Lung (tissue), 12 donors: ENCODE results near the gene TNFAIP3. TPM values are rescaled to one million over a fixed set of nuclear protein-coding genes. Genes with fewer than 3 reads are reported as not detected.

Experiments
- ATAC-seq: fragments of 200-7000 bp; cut with Tn5 transposase; one replicate; pipeline ENCODE4 v1.9.1; 2020; ENCODE audit warnings: moderate number of reproducible peaks; ENCODE audit not compliant: insufficient read depth, low FRiP score
- DNase-seq, 3 donors: peaks; one replicate each; pipeline ENCODE4 v3.0.0-alpha.2; 2013 to 2017
- H3K27ac ChIP-seq, 2 donors: one replicate each; pipeline ENCODE4 v1.5.1; 2013; ENCODE audit warnings: mild to moderate bottlenecking in 2 of 2, moderate library complexity in 2 of 2, control low read depth in 1 of 2, inconsistent platforms in 1 of 2, low read depth in 1 of 2, low read length in 1 of 2
- H3K27me3 ChIP-seq, 3 donors: one replicate each; pipeline ENCODE4 v1.5.1; 2013; ENCODE audit warnings: low read length in 2 of 3; ENCODE audit not compliant: control insufficient read depth in 3 of 3, insufficient read depth in 3 of 3
- H3K36me3 ChIP-seq, 4 donors: one replicate each; pipeline ENCODE4 v1.5.1; 2013; ENCODE audit warnings: low read length in 4 of 4, mild to moderate bottlenecking in 1 of 4, moderate library complexity in 1 of 4; ENCODE audit not compliant: control insufficient read depth in 4 of 4, insufficient read depth in 4 of 4
- H3K4me1 ChIP-seq, 5 donors: one replicate each; pipeline ENCODE4 v1.5.1; 2013; ENCODE audit warnings: low read length in 5 of 5, mild to moderate bottlenecking in 2 of 5, moderate library complexity in 1 of 5; ENCODE audit not compliant: control insufficient read depth in 5 of 5, insufficient read depth in 5 of 5
- H3K4me3 ChIP-seq: one replicate; pipeline ENCODE4 v1.5.1; 2013; ENCODE audit warnings: mild to moderate bottlenecking, control low read depth, moderate library complexity
- H3K9ac ChIP-seq, 2 donors: one replicate each; pipeline ENCODE4 v1.5.1; 2013; ENCODE audit warnings: low read length in 2 of 2, control low read depth in 1 of 2; ENCODE audit not compliant: insufficient read depth in 1 of 2
- H3K9me3 ChIP-seq, 4 donors: one replicate each; pipeline ENCODE4 v1.5.1; 2013; ENCODE audit warnings: low read length in 3 of 4, mild to moderate bottlenecking in 1 of 4, moderate library complexity in 1 of 4; ENCODE audit not compliant: control insufficient read depth in 4 of 4, insufficient read depth in 3 of 4
- WGBS, 2 donors: extraction: QIAGEN DNeasy Blood & Tissue Kit; methylation state at CpG; one replicate each; pipeline ENCODE4 v1.1.7; 2013; 5-methylcytosine and 5-hydroxymethylcytosine counted together
- polyA plus RNA-seq, 2 donors: library from polyadenylated mRNA; stranded (reverse); fragments of 200-250 nt; gene quantifications; one replicate each; pipeline ENCODE4 v1.2.1, GENCODE V29; 2013
- total RNA-seq, 2 donors: library from RNA; depleted of rRNA in 1 of 2; stranded (reverse); fragments of >200 nt in 1 of 2; gene quantifications; one replicate each; pipeline ENCODE4 v1.2.1, GENCODE V29; 2014 to 2021
- TF ChIP-seq, protein P1 (sequence below): IDR thresholded peaks from 2 replicates; pipeline ENCODE4 v1.5.1; 2012; ENCODE audit warnings: mild to moderate bottlenecking; ENCODE audit errors: control extremely low read depth, extremely low read depth
- donor health status: control.
- donor health status: control.
- donor health status: Bipolar disorder and iron deficiency.
- donor health status: healthy.
- donor health status: DM: yes; HTN: yes; CAD: no.

The TNFAIP3 gene
- total and polyA plus RNA-seq, 4 donors: 13.4 to 396 (median 87.5) TPM

DNA sequence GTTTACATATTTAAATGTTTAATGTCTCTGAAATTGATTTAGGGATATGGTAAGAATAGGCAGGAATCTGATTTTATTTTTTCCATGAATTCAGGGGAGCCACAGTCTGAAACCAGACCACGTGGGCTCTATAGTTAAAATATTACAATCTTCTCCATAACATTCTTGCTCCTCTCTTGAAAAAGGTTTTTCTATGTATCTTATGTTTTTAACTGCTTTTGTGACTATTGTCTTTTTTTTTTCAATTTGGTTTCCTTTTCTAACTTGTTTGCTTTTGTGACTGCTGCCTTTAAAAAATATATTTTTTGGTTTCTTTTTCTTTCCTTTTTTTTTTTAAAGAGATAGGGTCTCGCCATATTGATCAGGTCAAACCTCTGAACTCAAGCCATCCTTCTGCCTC lies 40.1 kb downstream of the TNFAIP3 start:
- Histone ChIP-seq H3K4me3 (no peak overlapping the region), H3K27ac (no peak overlapping the region), H3K4me1 (peaks cover 0 to 4% (median 0%) of the 10 kb centered on the region in 5 donors), H3K27me3 (no peaks in the 10 kb centered on the region), H3K36me3 (no peaks in the 10 kb centered on the region), H3K9me3 (no peaks in the 10 kb centered on the region), H3K9ac (no peak overlapping the region)
- WGBS, 2 donors: 72 to 83% methylated on average over 2 of the region's 2 CpGs
- ATAC-seq (no peak), DNase-seq (no peak)
- TF ChIP-seq, protein P1, sequence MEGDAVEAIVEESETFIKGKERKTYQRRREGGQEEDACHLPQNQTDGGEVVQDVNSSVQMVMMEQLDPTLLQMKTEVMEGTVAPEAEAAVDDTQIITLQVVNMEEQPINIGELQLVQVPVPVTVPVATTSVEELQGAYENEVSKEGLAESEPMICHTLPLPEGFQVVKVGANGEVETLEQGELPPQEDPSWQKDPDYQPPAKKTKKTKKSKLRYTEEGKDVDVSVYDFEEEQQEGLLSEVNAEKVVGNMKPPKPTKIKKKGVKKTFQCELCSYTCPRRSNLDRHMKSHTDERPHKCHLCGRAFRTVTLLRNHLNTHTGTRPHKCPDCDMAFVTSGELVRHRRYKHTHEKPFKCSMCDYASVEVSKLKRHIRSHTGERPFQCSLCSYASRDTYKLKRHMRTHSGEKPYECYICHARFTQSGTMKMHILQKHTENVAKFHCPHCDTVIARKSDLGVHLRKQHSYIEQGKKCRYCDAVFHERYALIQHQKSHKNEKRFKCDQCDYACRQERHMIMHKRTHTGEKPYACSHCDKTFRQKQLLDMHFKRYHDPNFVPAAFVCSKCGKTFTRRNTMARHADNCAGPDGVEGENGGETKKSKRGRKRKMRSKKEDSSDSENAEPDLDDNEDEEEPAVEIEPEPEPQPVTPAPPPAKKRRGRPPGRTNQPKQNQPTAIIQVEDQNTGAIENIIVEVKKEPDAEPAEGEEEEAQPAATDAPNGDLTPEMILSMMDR: no peak

DNA sequence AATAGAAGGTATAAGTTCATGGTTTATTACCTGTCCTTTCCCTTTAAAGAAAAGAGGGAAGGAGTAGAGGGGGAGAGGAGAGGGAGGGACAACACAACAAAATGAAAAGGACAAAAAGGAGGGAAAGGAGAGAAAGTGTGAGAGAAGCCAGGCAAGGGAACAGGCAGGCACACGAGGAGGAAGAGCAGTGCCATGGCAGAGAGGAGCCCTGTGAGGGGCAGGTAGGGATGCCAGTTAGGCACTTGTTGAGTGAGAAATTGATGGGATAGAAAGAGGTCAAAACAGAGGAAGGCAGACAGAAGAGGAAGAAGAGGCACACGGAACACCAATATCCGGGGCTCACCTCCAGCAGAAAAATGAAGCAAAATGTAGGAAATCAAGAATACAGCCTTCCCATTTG lies 42.5 kb downstream of the TNFAIP3 start:
- DNase-seq (no peak), ATAC-seq (no peak)
- 61 to 76% methylated on average over 3 of the region's 3 CpGs for WGBS, 2 donors
- no peak overlapping the region for H3K27ac ChIP-seq
- peaks cover 0 to 9% (median 0%) of the 10 kb centered on the region in 4 donors for H3K9me3 ChIP-seq
- no peaks in the 10 kb centered on the region for H3K36me3 ChIP-seq
- no peaks in the 10 kb centered on the region for H3K4me1 ChIP-seq
- H3K27me3 ChIP-seq: no peaks in the 10 kb centered on the region
- no peak overlapping the region for H3K4me3 ChIP-seq
- H3K9ac ChIP-seq: no peak overlapping the region
- TF ChIP-seq, protein P1: no peak

DNA sequence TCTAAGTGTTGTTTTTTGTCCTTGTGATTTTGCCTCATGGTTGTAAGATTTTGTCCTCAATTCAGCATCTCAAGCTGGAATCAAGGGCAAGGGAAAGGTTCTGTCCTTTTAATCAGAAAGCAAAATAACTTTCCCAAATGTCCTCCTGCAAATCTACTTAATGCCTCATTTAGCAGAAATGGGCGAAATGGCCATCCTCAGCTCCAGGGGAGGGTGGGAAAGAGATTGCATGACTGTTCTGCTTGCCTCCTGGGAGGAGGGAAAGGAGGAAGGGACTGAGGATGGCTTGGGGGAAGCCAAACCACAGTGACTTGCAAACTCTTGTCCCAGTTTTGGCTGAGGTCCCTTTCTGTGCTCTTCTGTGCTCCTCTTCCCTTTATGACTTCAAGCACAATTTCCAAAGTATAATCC lies 43.4 kb downstream of the TNFAIP3 start:
- Histone ChIP-seq H3K9ac (no peak overlapping the region), H3K27ac (no peak overlapping the region), H3K36me3 (no peaks in the 10 kb centered on the region), H3K27me3 (no peaks in the 10 kb centered on the region), H3K9me3 (peaks cover 0 to 9% (median 0%) of the 10 kb centered on the region in 4 donors), H3K4me3 (no peak overlapping the region), H3K4me1 (no peaks in the 10 kb centered on the region)
- 32 to 65% methylated on average over 1 of the region's 1 CpG for WGBS, 2 donors
- DNase-seq: no peak
- TF ChIP-seq, protein P1: no peak
- no peak for ATAC-seq

DNA sequence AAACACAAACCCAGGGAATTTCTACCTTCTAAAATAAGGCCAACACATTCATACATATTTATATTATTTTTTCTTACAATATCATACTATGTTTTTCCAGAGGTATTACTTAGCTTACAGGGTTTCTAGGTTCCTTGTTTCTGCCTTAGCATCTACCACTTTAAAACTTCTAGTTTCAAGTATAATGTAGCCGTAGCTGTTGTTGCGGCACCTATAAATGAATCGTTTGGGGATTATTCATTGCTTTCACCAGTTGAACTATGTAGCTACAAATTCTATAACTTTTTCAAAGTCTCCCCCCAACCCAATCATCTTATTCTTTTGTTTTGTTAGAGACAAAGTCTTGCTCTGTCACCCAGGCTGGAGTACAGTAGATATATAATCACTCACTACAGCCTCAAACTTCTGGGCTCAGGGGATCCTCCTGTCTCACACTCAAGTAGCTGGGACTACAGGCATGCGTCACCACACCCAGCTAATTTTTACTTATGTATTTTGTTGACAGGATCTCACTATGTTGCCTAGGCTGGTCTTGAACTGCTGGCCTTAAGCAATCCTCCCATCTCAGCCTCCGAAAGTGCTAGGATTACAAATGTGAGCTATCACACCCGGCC lies 43.9 kb downstream of the TNFAIP3 start:
- Histone ChIP-seq H3K27me3 (no peaks in the 10 kb centered on the region), H3K9me3 (peaks cover 0 to 9% (median 0%) of the 10 kb centered on the region in 4 donors), H3K9ac (no peak overlapping the region), H3K4me1 (no peaks in the 10 kb centered on the region), H3K36me3 (no peaks in the 10 kb centered on the region), H3K4me3 (no peak overlapping the region), H3K27ac (no peak overlapping the region)
- DNase-seq: no peak
- TF ChIP-seq, protein P1: no peak
- WGBS, 2 donors: 61 to 80% methylated on average over 6 of the region's 6 CpGs
- ATAC-seq: no peak
